ENCODE data around the gene KAZALD1. TPM values are rescaled to one million over a fixed set of nuclear protein-coding genes. Genes with fewer than 3 reads are reported as not detected.

KAZALD1 gene
- total RNA-seq, 3 donors from 2014 or later (not counting 1 experiment from before 2014, with no cell fraction given): 0.49 TPM; not detected in 2

DNA sequence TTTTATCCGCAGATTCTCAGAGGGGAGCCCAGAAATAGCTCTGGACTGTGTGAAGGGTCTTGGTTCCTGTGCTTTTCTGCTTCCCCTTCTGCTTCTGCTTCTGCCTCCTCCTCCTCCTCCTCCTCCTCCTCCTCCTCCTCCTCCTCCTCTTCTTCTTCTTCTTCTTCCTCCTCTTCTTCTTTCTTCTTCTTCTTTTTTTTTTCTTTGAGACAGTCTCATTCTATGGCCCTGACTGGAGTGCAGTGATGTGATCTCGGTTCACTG, 42.4 kb upstream of the KAZALD1 start:
- Histone ChIP-seq H3K27me3 (ENCODE audit: control insufficient read depth, insufficient read depth, low read length) (peaks cover 15% of the 10 kb centered on the region), H3K27ac (ENCODE audit: low read length) (no peak overlapping the region), H3K4me1 (ENCODE audit: control insufficient read depth, insufficient read depth, low read length) (peaks cover 11% of the 10 kb centered on the region), H3K36me3 (ENCODE audit: control insufficient read depth, insufficient read depth, low read length) (no peaks in the 10 kb centered on the region), H3K4me3 (ENCODE audit: low read length) (no peak overlapping the region), H3K9me3 (ENCODE audit: control insufficient read depth, insufficient read depth, low read length) (no peaks in the 10 kb centered on the region)
- peaks cover 0 to 14% of the 10 kb centered on the region in 2 donors for H3K4me1 Mint-ChIP-seq
- no peak for ATAC-seq
- intact Hi-C loops (cut with micrococcal nuclease): no loop called here
- DNase-seq: no peak
- H3K4me3 Mint-ChIP-seq: no peak overlapping the region
- TF ChIP-seq, protein P1, sequence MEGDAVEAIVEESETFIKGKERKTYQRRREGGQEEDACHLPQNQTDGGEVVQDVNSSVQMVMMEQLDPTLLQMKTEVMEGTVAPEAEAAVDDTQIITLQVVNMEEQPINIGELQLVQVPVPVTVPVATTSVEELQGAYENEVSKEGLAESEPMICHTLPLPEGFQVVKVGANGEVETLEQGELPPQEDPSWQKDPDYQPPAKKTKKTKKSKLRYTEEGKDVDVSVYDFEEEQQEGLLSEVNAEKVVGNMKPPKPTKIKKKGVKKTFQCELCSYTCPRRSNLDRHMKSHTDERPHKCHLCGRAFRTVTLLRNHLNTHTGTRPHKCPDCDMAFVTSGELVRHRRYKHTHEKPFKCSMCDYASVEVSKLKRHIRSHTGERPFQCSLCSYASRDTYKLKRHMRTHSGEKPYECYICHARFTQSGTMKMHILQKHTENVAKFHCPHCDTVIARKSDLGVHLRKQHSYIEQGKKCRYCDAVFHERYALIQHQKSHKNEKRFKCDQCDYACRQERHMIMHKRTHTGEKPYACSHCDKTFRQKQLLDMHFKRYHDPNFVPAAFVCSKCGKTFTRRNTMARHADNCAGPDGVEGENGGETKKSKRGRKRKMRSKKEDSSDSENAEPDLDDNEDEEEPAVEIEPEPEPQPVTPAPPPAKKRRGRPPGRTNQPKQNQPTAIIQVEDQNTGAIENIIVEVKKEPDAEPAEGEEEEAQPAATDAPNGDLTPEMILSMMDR (IDR thresholded peaks at IDR 0.05): no peak
- H3K27ac Mint-ChIP-seq: no peak overlapping the region
- H3K9me3 Mint-ChIP-seq: no peaks in the 10 kb centered on the region
- 43% methylated on average over 2 of the region's 2 CpGs for WGBS (ENCODE audit: insufficient coverage)
- H3K27me3 Mint-ChIP-seq (ENCODE audit: low read depth in 2 of 2): peaks cover 30 to 43% of the 10 kb centered on the region in 2 donors
- H3K36me3 Mint-ChIP-seq: no peaks in the 10 kb centered on the region

DNA sequence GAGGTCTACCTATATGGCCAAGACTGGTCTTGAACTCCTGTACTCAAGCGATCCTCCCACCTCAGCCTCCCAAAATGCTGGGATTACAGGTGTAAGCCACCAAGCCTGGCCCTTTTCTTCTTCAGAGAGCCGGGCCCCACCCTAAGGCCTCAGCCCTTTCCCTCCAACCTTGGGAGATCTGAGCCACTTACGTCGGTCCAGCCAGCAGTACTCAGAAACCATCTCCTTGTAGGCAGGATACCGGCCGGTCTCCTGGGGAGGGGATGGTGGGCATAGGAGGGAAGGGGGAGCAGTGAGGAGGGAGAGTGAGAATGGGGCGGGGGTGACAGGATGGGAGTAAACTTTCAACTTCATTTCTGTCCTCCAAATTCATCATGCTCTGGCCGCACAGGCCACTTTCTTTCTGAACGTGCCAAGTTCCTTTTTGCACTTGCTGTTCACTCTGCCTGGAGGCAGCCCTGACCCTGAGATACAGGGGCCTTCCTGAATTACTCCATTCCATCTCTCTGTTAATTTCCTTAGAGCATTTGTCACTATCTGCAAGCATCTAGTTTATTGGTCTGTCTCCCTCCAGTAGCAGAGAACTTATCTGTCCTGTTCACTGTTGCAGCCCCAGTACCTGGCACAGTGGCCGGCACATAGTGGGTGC, 41.2 kb upstream of the KAZALD1 start:
- Histone ChIP-seq H3K4me3 (ENCODE audit: low read length) (no peak overlapping the region), H3K36me3 (ENCODE audit: control insufficient read depth, insufficient read depth, low read length) (no peaks in the 10 kb centered on the region), H3K4me1 (ENCODE audit: control insufficient read depth, insufficient read depth, low read length) (peaks cover 11% of the 10 kb centered on the region), H3K27ac (ENCODE audit: low read length) (no peak overlapping the region), H3K9me3 (ENCODE audit: control insufficient read depth, insufficient read depth, low read length) (no peaks in the 10 kb centered on the region), H3K27me3 (ENCODE audit: control insufficient read depth, insufficient read depth, low read length) (peaks cover 13% of the 10 kb centered on the region)
- Mint-ChIP-seq H3K27me3 (ENCODE audit: low read depth in 2 of 2) (peaks cover 30 to 34% of the 10 kb centered on the region in 2 donors), H3K4me1 (peaks cover 0 to 12% of the 10 kb centered on the region in 2 donors), H3K27ac (no peak overlapping the region), H3K9me3 (no peaks in the 10 kb centered on the region), H3K36me3 (no peaks in the 10 kb centered on the region), H3K4me3 (no peak overlapping the region)
- ATAC-seq: no peak
- intact Hi-C loops (cut with micrococcal nuclease): no loop called here
- DNase-seq: no peak
- TF ChIP-seq, protein P1 (IDR thresholded peaks at IDR 0.05): no peak
- 92% methylated on average over 9 of the region's 10 CpGs for WGBS (ENCODE audit: insufficient coverage)

DNA sequence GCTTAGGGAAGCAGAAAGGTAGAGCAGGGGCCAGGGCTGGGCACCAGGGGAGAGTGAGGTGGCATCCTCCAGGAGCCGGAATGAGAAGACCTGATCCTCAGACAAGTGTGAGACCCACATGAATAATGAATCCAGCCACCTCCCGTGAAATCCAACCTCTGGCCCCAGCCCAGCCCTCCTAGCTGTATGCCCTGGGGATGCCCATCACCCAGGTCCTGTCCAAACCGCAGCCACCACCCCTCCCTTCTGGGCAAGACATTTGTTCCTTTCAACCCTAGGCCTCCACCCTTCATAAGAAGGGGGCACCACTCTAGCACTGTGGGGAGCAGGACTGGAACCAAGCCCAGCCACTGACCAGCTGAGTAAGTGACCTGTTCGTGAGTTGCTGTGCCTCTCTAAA, 40.5 kb upstream of the KAZALD1 start:
- ATAC-seq (no peak), DNase-seq (no peak)
- H3K27me3 ChIP-seq (ENCODE audit: control insufficient read depth, insufficient read depth, low read length): peaks cover 13% of the 10 kb centered on the region
- Mint-ChIP-seq H3K27ac (no peak overlapping the region), H3K9me3 (no peaks in the 10 kb centered on the region), H3K4me1 (peaks cover 0 to 12% of the 10 kb centered on the region in 2 donors), H3K36me3 (no peaks in the 10 kb centered on the region), H3K4me3 (no peak overlapping the region), H3K27me3 (ENCODE audit: low read depth in 2 of 2) (peaks cover 25 to 31% of the 10 kb centered on the region in 2 donors)
- no peaks in the 10 kb centered on the region for H3K9me3 ChIP-seq (ENCODE audit: control insufficient read depth, insufficient read depth, low read length)
- H3K4me3 ChIP-seq (ENCODE audit: low read length): no peak overlapping the region
- intact Hi-C loops (cut with micrococcal nuclease): no loop called here
- TF ChIP-seq, protein P1 (IDR thresholded peaks at IDR 0.05): no peak
- H3K27ac ChIP-seq (ENCODE audit: low read length): no peak overlapping the region
- no peaks in the 10 kb centered on the region for H3K36me3 ChIP-seq (ENCODE audit: control insufficient read depth, insufficient read depth, low read length)
- H3K4me1 ChIP-seq (ENCODE audit: control insufficient read depth, insufficient read depth, low read length): peaks cover 11% of the 10 kb centered on the region
- 92% methylated on average over 4 of the region's 4 CpGs for WGBS (ENCODE audit: insufficient coverage)

DNA sequence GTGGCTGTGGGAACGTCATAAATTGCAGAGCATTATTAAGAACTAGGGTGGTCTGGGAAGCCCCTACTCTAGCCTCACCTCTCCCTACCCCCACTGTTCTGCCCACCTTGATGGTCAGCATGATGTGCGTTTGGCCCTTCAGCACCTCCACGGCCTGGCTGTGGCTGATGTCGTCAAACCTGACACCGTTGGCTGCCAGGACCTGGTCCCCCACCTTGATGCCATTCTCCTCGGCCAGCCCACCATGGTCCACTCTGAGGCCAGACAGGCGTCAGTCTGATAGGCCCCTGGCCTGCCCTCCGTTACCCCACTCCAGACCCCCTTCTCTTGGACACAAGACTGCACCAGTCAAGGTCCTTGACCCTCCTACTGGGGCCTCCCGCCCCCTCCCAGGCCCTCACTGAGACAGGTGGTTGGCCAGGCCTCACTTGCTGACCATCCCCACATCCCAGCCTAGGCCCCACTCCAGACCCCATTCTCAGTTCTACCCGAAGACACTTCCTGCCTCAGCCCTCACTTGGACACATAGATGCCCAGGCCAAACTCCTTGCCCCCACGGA, 40.0 kb upstream of the KAZALD1 start:
- Histone ChIP-seq H3K4me3 (ENCODE audit: low read length) (no peak overlapping the region), H3K4me1 (ENCODE audit: control insufficient read depth, insufficient read depth, low read length) (peaks cover 11% of the 10 kb centered on the region), H3K27ac (ENCODE audit: low read length) (no peak overlapping the region), H3K27me3 (ENCODE audit: control insufficient read depth, insufficient read depth, low read length) (peaks cover 11% of the 10 kb centered on the region), H3K36me3 (ENCODE audit: control insufficient read depth, insufficient read depth, low read length) (no peaks in the 10 kb centered on the region), H3K9me3 (ENCODE audit: control insufficient read depth, insufficient read depth, low read length) (no peaks in the 10 kb centered on the region)
- H3K27ac Mint-ChIP-seq: no peak overlapping the region
- H3K4me1 Mint-ChIP-seq: peaks cover 0 to 12% of the 10 kb centered on the region in 2 donors
- DNase-seq: no peak
- no peaks in the 10 kb centered on the region for H3K36me3 Mint-ChIP-seq
- H3K4me3 Mint-ChIP-seq: no peak overlapping the region
- intact Hi-C loops (cut with micrococcal nuclease): no loop called here
- TF ChIP-seq, protein P1 (IDR thresholded peaks at IDR 0.05): no peak
- WGBS (ENCODE audit: insufficient coverage): 88% methylated on average over 10 of the region's 11 CpGs
- H3K9me3 Mint-ChIP-seq: no peaks in the 10 kb centered on the region
- no peak for ATAC-seq
- peaks cover 19 to 25% of the 10 kb centered on the region in 2 donors for H3K27me3 Mint-ChIP-seq (ENCODE audit: low read depth in 2 of 2)

All from natural killer cell (primary cell).